Nephron (organoid): ENCODE data around the gene ABCC4.

Source experiments
- H3K27ac Mint-ChIP-seq, 3 experiments: 2 replicates each; pipeline ENCODE4 v1.8.0; 2020; ENCODE audit warnings: mixed read lengths in 3 of 3, mild to moderate bottlenecking in 2 of 3, moderate library complexity in 1 of 3
- H3K27me3 Mint-ChIP-seq: 2 replicates; pipeline ENCODE4 v1.8.0; 2021; ENCODE audit warnings: low read depth, mild to moderate bottlenecking, moderate library complexity, mixed read lengths
- H3K36me3 Mint-ChIP-seq: 2 replicates; pipeline ENCODE4 v1.8.0; 2020; ENCODE audit warnings: low read depth, mixed read lengths
- H3K4me1 Mint-ChIP-seq: 2 replicates; pipeline ENCODE4 v1.8.0; 2020; ENCODE audit warnings: mixed read lengths
- H3K4me3 Mint-ChIP-seq, 3 experiments: 2 replicates each; pipeline ENCODE4 v1.8.0; 2020; ENCODE audit warnings: mild to moderate bottlenecking in 3 of 3, mixed read lengths in 3 of 3, moderate library complexity in 2 of 3
- H3K9me3 Mint-ChIP-seq: 2 replicates; pipeline ENCODE4 v1.8.0; 2020; ENCODE audit warnings: mixed read lengths
- TF ChIP-seq, protein P1 (sequence below), 3 experiments: fragments of 200-600 bp; sonication (generic); IDR thresholded peaks; one replicate each; pipeline ENCODE4 v1.5.0; 2021; ENCODE audit warnings: antibody characterized with exemption in 3 of 3; ENCODE audit not compliant: unreplicated experiment in 3 of 3

Gene ABCC4

DNA sequence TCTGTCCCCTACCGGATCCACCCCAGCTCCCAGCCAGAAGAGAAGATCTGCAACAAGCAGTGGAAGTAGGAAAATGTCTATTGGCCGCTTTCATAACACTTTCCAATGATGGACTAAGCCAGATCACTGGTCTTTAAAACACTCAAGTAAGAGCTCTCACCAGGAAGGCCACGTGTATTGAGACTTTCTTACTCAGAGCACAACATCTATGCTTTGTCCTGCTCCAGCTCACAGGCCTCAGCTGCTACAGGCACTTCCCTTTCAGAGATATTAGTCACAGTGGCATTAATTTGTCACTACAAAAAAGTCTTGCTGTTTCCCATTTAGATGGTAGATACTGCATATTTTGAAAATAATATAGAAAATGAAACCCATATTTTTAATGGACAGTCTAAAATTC is 164.2 kb downstream of the ABCC4 start:
- Mint-ChIP-seq H3K4me3 (no peak overlapping the region), H3K27me3 (no peaks in the 10 kb centered on the region), H3K4me1 (peaks cover 6% of the 10 kb centered on the region), H3K36me3 (no peaks in the 10 kb centered on the region), H3K27ac (peak overlapping the region in 1 of 3 experiments; percentile 56), H3K9me3 (no peaks in the 10 kb centered on the region)
- TF ChIP-seq, protein P1, sequence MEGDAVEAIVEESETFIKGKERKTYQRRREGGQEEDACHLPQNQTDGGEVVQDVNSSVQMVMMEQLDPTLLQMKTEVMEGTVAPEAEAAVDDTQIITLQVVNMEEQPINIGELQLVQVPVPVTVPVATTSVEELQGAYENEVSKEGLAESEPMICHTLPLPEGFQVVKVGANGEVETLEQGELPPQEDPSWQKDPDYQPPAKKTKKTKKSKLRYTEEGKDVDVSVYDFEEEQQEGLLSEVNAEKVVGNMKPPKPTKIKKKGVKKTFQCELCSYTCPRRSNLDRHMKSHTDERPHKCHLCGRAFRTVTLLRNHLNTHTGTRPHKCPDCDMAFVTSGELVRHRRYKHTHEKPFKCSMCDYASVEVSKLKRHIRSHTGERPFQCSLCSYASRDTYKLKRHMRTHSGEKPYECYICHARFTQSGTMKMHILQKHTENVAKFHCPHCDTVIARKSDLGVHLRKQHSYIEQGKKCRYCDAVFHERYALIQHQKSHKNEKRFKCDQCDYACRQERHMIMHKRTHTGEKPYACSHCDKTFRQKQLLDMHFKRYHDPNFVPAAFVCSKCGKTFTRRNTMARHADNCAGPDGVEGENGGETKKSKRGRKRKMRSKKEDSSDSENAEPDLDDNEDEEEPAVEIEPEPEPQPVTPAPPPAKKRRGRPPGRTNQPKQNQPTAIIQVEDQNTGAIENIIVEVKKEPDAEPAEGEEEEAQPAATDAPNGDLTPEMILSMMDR (IDR thresholded peaks at IDR 0.05; ENCODE audit: unreplicated experiment in 3 of 3), result no peak

DNA sequence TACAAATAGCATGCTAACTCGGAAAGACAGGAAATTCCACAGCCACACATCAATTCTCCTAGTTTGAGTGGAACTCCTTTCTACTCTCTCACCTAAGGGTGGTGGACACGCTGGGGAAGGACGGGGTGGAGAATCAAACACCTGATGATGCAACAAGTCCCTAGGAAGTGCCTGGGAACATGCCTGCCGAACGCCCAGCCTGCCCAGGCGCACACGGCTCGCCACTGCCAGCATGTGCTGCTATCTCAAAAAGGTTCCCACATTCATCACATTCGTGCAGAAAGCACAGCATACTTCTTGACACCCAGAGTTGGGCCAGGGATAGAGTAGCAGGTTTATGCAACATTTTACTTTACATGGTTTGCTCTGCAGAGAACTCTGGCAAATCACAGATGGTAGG is 164.6 kb downstream of the ABCC4 start:
- TF ChIP-seq, protein P1 (IDR thresholded peaks at IDR 0.05; ENCODE audit: unreplicated experiment in 3 of 3), result no peak
- Mint-ChIP-seq H3K27me3 (no peaks in the 10 kb centered on the region), H3K36me3 (peaks cover 2% of the 10 kb centered on the region), H3K4me1 (peaks cover 6% of the 10 kb centered on the region), H3K27ac (peak overlapping the region in 1 of 3 experiments; percentile 56), H3K4me3 (no peak overlapping the region), H3K9me3 (no peaks in the 10 kb centered on the region)

DNA sequence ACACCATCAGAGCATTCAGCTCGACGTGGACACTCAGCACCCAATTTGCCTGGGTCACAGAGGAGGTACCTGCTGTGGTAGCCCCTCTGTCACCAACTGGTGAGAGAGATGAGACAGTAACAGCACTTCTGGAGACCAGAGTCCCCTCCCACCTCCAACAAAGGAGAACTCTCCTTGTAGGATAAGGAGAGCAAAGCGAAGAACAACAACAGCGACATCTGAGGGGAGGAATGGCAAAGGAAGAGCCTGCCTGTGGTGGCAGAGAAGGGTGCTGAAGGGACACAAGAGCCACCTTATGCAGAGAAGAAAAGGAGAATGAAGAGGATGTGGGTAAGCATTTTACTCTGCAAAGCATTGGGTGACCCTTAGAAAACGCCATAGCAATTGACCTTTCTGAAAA is 167.8 kb downstream of the ABCC4 start:
- Mint-ChIP-seq H3K4me3 (no peak overlapping the region), H3K27ac (no peak overlapping the region), H3K9me3 (no peaks in the 10 kb centered on the region), H3K36me3 (peaks cover 3% of the 10 kb centered on the region), H3K27me3 (no peaks in the 10 kb centered on the region), H3K4me1 (no peaks in the 10 kb centered on the region)
- TF ChIP-seq, protein P1 (IDR thresholded peaks at IDR 0.05; ENCODE audit: unreplicated experiment in 3 of 3), result no peak

DNA sequence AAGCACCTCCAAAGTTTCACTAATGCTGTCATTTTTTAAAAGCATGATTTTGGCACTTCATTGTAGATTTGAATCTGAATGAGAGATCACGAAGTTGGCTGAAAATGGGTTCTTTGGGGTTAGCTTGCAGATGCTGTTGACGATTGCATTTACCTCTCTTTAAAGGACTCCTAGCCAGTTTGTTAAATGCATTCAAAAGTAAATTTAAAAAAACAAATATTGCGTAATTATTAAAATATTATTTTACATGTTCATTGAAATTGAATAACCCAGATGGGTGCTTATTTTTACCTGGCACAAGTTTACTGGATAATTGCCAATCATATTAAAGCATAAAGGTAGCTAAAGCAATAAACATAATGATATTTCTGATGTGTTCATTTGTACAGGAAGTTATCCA is 172.2 kb downstream of the ABCC4 start:
- no peak overlapping the region for H3K4me3 Mint-ChIP-seq
- TF ChIP-seq, protein P1 (IDR thresholded peaks at IDR 0.05; ENCODE audit: unreplicated experiment in 3 of 3), result no peak

DNA sequence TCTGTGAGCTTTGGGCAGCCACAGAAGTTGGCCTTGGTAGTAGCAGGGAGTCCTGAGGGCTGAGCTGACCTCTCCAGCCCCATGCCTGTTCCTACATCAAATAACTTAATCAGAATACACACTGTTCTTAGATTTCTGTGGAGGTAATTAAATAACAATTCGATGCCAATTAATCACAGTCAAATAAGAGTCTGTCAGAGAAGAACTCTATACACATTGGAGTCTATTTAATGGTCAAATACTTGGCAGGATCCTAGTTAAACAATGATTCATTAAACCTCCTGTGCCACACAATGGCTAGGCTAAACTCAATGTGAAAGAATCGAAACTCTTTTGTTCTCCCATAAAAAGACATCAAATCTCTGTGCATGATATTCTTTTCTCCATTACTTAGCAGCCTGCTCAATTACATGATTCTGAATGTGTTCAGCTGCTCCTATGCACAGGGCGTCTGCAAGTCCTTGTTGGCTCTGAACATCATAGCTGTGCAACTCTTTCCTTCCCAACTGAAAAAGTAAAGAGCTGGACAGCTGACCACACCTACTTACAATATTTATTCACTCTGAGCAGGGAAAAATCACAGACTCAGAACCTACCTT is 173.1 kb downstream of the ABCC4 start:
- H3K27ac Mint-ChIP-seq, result no peak overlapping the region
- H3K36me3 Mint-ChIP-seq, result peaks cover 11% of the 10 kb centered on the region
- no peaks in the 10 kb centered on the region for H3K27me3 Mint-ChIP-seq
- H3K9me3 Mint-ChIP-seq, result no peaks in the 10 kb centered on the region
- no peak overlapping the region for H3K4me3 Mint-ChIP-seq
- TF ChIP-seq, protein P1 (IDR thresholded peaks at IDR 0.05; ENCODE audit: unreplicated experiment in 3 of 3), result no peak
- no peaks in the 10 kb centered on the region for H3K4me1 Mint-ChIP-seq

More for the DNA sequence above, 172.2 kb downstream of the ABCC4 start:
- no peaks in the 10 kb centered on the region for H3K9me3 Mint-ChIP-seq
- no peaks in the 10 kb centered on the region for H3K27me3 Mint-ChIP-seq
- H3K27ac Mint-ChIP-seq, result no peak overlapping the region
- no peaks in the 10 kb centered on the region for H3K4me1 Mint-ChIP-seq
- peaks cover 7% of the 10 kb centered on the region for H3K36me3 Mint-ChIP-seq

DNA sequence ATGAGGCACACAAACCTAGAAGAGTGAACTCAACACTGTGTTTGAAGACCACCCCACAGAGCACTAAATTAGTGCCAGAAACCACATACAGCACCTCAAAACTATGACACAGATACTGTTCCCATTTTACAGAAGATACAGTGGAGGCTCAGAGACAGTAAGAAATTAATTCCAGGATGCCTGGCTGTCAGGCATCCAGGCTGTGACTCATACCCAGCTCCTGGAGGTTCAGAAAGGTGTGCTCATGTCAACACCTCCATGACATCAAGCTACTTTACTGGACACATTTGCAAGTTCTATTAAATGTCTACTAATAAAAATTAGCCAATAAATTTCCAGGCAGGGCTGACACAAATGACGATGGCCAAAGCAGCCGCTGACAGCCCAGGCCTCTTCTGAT is 176.3 kb downstream of the ABCC4 start:
- H3K27ac Mint-ChIP-seq, result no peak overlapping the region
- TF ChIP-seq, protein P1 (IDR thresholded peaks at IDR 0.05; ENCODE audit: unreplicated experiment in 3 of 3), result no peak
- H3K27me3 Mint-ChIP-seq, result no peaks in the 10 kb centered on the region
- no peaks in the 10 kb centered on the region for H3K9me3 Mint-ChIP-seq
- no peak overlapping the region for H3K4me3 Mint-ChIP-seq
- H3K4me1 Mint-ChIP-seq, result no peaks in the 10 kb centered on the region
- H3K36me3 Mint-ChIP-seq, result peaks cover 12% of the 10 kb centered on the region
